ENCODE measurements around the gene FIP1L1. TPM values are rescaled to one million over a fixed set of nuclear protein-coding genes. Genes with fewer than 3 reads are reported as not detected.

Gene FIP1L1
- total RNA-seq, 2 donors from 2014 or later: 49.3 to 70.3 TPM

DNA sequence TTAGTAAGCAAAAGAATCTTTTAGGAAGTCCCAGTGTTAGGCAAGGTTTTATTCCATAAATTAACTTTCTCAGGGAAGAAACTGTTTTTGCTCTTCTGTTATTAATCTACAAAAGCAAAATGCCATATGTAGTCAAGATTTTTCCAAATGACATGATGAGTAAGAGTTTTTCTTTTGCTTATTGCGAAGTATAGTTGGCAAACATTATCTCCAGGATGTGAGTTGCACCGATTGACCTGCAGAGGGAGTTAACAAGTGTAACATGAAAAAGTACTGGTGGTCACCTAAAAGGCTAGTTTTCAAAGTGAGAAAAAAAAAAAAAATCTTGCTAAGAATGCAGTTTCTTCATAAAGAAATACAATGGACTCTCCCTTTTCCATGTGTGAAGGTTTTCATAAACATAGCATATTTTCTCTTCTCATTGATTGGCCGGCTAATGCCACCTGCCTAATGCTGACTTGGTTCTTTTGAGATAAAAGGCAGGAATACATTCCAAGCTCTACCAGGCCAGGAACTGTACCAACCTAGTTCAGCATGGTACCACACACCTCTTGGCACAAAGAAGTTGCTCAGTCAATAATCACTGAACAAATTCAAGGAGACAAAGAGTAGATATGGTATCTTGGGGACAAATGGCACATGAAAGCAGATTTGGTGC, 113.7 kb downstream of the FIP1L1 start:
- no peak for ATAC-seq (replicated peaks)
- Mint-ChIP-seq H3K27ac (no peak overlapping the region), H3K4me1 (no peaks in the 10 kb centered on the region), H3K9me3 (no peaks in the 10 kb centered on the region), H3K4me3 (no peak overlapping the region), H3K27me3 (peaks cover 25% of the 10 kb centered on the region), H3K36me3 (ENCODE audit: low read depth) (no peaks in the 10 kb centered on the region)

- Mint-ChIP-seq H3K9me3 (no peaks in the 10 kb centered on the region), H3K27me3 (peaks cover 5% of the 10 kb centered on the region), H3K4me3 (no peak overlapping the region), H3K4me1 (no peaks in the 10 kb centered on the region), H3K27ac (no peak overlapping the region), H3K36me3 (ENCODE audit: low read depth) (no peaks in the 10 kb centered on the region)
- no peak for ATAC-seq (replicated peaks)
Observed at GRCh38 chr4:53494851-53495250, 117.4 kb downstream of the FIP1L1 start.

DNA sequence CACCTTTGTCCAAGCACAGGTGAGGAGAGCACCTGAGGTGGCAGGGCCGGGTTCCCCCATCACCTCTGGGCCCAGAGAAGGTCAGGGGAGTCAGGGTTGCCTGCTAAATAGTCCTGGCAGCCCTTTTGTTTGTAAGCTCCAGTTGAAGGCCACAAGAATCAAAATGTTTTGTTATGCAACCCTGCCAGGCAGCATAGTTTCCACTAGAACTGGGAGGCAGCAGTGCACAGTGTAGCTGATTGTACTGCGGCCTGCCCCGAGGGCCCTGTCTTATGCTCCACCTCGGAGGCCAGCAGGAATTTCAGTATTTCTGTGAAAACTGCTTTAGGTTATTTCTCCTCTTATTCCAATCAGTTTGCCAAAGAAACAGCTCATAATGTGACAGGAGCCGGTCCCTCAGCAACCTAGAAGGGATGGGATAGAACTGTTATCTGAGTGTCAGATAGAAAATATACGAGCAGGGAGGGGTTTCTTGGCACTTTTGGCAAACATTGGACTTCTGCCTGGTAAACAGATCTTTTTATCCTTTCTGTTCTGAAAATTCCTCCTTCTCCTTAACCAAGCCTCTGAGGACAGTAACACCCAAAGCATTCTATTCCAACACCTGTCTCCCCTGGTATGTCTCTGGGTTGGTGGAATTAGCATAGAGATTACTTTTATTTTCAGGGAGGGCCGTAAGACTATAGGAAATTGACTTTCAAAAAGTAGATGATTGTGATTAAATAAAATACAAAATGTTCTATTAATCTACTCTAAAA, 120.2 kb downstream of the FIP1L1 start:
- H3K4me3 Mint-ChIP-seq: no peak overlapping the region
- H3K27me3 Mint-ChIP-seq: no peaks in the 10 kb centered on the region
- H3K4me1 Mint-ChIP-seq: no peaks in the 10 kb centered on the region
- no peak for ATAC-seq (replicated peaks)
- H3K27ac Mint-ChIP-seq: no peak overlapping the region
- H3K36me3 Mint-ChIP-seq (ENCODE audit: low read depth): no peaks in the 10 kb centered on the region
- no peaks in the 10 kb centered on the region for H3K9me3 Mint-ChIP-seq

DNA sequence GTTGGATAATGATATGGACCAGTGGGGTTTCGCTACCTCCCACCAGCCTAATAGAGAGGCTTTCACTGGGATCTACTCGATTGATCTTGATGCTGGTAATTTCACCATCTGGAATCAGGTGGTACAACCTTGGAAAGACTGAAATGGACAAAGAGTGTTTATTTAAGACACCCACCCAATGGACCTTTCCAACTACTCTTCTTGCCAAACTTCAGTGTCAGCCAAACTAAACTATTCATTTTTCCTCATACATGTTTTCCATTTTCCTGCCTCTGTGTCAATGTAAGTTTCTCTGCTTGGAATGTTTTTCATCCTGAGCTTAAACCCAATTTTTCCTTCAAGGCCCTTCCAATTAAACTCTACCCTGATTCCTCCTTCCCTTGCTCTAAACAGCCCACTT, 121.3 kb downstream of the FIP1L1 start:
- Mint-ChIP-seq H3K9me3 (no peaks in the 10 kb centered on the region), H3K4me1 (no peaks in the 10 kb centered on the region), H3K36me3 (ENCODE audit: low read depth) (no peaks in the 10 kb centered on the region), H3K27me3 (peaks cover 5% of the 10 kb centered on the region), H3K27ac (no peak overlapping the region), H3K4me3 (no peak overlapping the region)
- ATAC-seq (replicated peaks): no peak

DNA sequence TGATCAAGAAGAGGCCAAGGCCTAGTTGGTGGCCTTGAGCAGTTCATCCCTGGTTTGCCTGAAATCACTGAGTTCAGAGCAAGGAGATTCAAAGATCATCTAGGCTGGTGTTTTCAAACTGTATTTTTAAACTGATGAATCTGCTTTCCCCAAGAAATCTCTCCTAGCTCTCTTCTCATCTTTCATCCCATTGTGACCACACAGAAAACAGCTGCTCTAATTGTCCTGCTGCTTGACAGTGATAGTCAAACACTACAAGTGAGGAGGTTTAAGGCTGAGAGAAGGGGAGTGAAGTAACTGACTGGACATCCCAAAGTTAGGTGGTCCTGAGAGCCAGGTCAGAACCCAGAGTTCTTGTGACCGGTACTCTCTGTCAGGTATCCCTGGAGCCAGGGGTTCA, 122.3 kb downstream of the FIP1L1 start:
- peaks cover 8% of the 10 kb centered on the region for H3K27me3 Mint-ChIP-seq
- no peak overlapping the region for H3K27ac Mint-ChIP-seq
- H3K4me1 Mint-ChIP-seq: no peaks in the 10 kb centered on the region
- ATAC-seq (replicated peaks): no peak
- no peaks in the 10 kb centered on the region for H3K9me3 Mint-ChIP-seq
- H3K36me3 Mint-ChIP-seq (ENCODE audit: low read depth): no peaks in the 10 kb centered on the region
- H3K4me3 Mint-ChIP-seq: no peak overlapping the region

DNA sequence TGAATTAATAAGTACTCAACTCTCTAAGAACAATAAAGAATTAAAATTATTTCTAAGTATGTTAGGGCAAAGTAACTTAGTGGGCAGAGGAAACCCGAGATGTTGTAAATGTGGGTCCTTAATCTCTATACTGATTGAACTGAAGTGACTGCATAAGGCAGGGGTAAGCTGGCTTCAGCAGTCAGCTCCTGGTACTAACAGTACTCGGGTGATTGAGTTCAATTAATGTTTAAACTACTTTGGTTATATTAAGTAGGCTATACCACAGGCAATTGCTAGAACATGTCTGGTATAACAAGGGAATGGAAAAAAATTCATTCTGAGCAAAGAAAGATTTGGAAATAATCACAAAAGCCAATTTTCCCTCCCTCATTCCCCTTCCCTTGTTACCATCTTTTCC, 123.1 kb downstream of the FIP1L1 start:
- H3K9me3 Mint-ChIP-seq: no peaks in the 10 kb centered on the region
- no peak overlapping the region for H3K27ac Mint-ChIP-seq

DNA sequence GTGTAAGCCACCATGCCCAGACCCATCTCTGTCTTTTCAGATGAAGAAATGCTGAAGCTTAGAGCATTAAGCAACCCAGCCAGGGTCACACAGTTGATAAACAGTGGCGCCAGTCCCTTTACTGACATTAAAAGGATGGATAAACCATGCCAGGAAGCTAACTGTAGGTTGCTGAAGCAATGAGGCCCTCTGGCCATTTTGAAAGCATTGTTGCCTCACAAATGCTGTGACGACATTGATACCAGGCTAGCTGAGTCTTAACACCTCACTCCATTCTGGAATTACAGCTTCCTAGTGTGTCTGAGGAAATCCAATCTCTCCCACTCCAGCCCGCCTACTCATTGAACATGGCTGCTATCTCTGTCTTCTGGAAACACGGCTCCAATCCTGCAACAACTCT, 124.1 kb downstream of the FIP1L1 start:
- peaks cover 8% of the 10 kb centered on the region for H3K27me3 Mint-ChIP-seq
- ATAC-seq (replicated peaks): no peak
- H3K27ac Mint-ChIP-seq: no peak overlapping the region
- no peaks in the 10 kb centered on the region for H3K36me3 Mint-ChIP-seq (ENCODE audit: low read depth)
- no peaks in the 10 kb centered on the region for H3K9me3 Mint-ChIP-seq
- no peaks in the 10 kb centered on the region for H3K4me1 Mint-ChIP-seq
- H3K4me3 Mint-ChIP-seq: no peak overlapping the region

More for the DNA sequence above, 123.1 kb downstream of the FIP1L1 start:
- H3K27me3 Mint-ChIP-seq: peaks cover 8% of the 10 kb centered on the region
- H3K4me3 Mint-ChIP-seq: no peak overlapping the region
- no peaks in the 10 kb centered on the region for H3K4me1 Mint-ChIP-seq
- H3K36me3 Mint-ChIP-seq (ENCODE audit: low read depth): no peaks in the 10 kb centered on the region
- ATAC-seq (replicated peaks): no peak

- H3K9me3 Mint-ChIP-seq: no peaks in the 10 kb centered on the region
Observed at GRCh38 chr4:53502094-53502493, 124.7 kb downstream of the FIP1L1 start.

GRCh38 chr4:53505947-53506346, 128.5 kb downstream of the FIP1L1 start:
- Mint-ChIP-seq H3K9me3 (no peaks in the 10 kb centered on the region), H3K27ac (no peak overlapping the region), H3K4me3 (no peak overlapping the region), H3K4me1 (no peaks in the 10 kb centered on the region), H3K36me3 (ENCODE audit: low read depth) (no peaks in the 10 kb centered on the region), H3K27me3 (peaks cover 8% of the 10 kb centered on the region)
- ATAC-seq (replicated peaks): no peak

More at GRCh38 chr4:53502094-53502493, 124.7 kb downstream of the FIP1L1 start:
- ATAC-seq (replicated peaks): no peak
- H3K27me3 Mint-ChIP-seq: peaks cover 8% of the 10 kb centered on the region
- no peaks in the 10 kb centered on the region for H3K36me3 Mint-ChIP-seq (ENCODE audit: low read depth)
- H3K4me1 Mint-ChIP-seq: no peaks in the 10 kb centered on the region
- H3K27ac Mint-ChIP-seq: no peak overlapping the region
- H3K4me3 Mint-ChIP-seq: no peak overlapping the region

DNA sequence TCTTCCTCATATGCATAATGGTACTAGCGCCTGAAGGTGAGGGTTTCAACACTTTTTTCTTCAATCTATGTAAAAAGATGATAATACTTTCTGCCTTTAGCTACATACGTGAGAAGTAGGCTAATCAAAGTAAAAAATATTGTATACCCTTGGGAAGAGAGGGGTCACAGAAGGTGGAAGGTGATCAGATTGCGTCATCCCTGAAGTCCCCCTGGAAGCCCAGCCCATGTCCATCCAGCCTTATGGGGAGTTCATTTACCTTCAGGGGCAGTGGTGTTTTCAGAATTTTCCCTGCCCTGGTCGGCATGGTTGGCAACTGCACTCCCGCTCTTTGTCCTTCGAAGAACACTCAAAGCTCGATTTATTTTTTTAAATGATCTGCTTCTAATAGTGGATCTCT, 129.6 kb downstream of the FIP1L1 start:
- H3K36me3 Mint-ChIP-seq (ENCODE audit: low read depth): no peaks in the 10 kb centered on the region
- no peaks in the 10 kb centered on the region for H3K9me3 Mint-ChIP-seq
- H3K4me3 Mint-ChIP-seq: no peak overlapping the region
- no peak overlapping the region for H3K27ac Mint-ChIP-seq
- no peak for ATAC-seq (replicated peaks)
- peaks cover 12% of the 10 kb centered on the region for H3K27me3 Mint-ChIP-seq
- H3K4me1 Mint-ChIP-seq: no peaks in the 10 kb centered on the region

DNA sequence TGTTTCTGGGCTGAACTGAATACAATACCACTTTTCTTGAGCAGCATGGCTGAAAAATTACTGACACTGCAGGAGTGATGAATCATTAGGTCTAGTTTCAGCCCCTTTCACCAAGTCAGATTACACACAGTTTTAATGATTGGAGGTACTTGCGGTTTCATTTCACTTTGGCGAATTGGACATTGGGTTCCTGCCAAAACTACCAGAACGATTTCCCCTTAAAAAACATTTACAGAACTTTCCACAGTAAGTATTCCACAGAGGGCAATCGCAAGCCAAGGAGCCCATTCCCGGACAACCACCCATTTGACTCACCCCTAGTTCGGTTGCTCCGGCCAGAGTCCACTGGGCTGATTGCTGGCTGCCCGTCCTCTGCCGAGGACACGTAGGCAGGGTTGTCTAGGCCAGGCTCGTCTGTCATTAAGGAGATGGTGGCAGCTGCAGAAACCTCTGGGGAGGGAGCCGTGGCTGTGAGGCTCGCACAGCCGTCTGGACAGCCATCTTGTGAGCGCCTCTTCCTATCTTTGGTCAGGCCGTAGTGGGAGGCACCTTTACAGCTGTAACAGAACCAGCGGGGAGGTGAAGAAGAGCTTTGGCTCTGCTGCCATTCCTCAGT, 130.3 kb downstream of the FIP1L1 start:
- ATAC-seq (replicated peaks): no peak
- no peaks in the 10 kb centered on the region for H3K9me3 Mint-ChIP-seq
- H3K27me3 Mint-ChIP-seq: peaks cover 12% of the 10 kb centered on the region
- no peaks in the 10 kb centered on the region for H3K4me1 Mint-ChIP-seq
- no peak overlapping the region for H3K27ac Mint-ChIP-seq
- no peaks in the 10 kb centered on the region for H3K36me3 Mint-ChIP-seq (ENCODE audit: low read depth)
- no peak overlapping the region for H3K4me3 Mint-ChIP-seq

GRCh38 chr4:53508446-53508845, 131.0 kb downstream of the FIP1L1 start:
- H3K4me3 Mint-ChIP-seq: no peak overlapping the region
- H3K27me3 Mint-ChIP-seq: peaks cover 13% of the 10 kb centered on the region
- no peaks in the 10 kb centered on the region for H3K4me1 Mint-ChIP-seq
- no peak overlapping the region for H3K27ac Mint-ChIP-seq
- H3K9me3 Mint-ChIP-seq: no peaks in the 10 kb centered on the region
- H3K36me3 Mint-ChIP-seq (ENCODE audit: low read depth): no peaks in the 10 kb centered on the region
- no peak for ATAC-seq (replicated peaks)

DNA sequence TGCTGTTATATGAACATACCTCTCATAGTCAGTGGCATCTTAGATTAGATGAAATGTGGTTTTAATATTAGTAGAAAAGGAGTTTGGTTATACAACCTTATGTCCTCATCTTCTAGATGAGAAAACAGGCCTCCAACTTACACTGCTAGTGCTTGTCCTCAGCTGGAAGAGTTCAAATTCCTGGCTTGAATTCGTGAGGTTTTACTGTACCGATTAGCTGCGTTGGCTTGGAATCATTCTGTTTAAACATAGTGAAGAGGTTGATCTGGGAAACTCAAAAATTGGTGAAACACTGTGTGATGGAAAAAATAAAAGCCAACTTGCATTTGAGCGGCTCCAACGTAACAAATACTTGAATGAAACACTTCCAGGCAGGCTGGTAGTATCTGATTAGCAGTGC, 132.9 kb downstream of the FIP1L1 start:
- Mint-ChIP-seq H3K4me3 (no peak overlapping the region), H3K27ac (no peak overlapping the region), H3K36me3 (ENCODE audit: low read depth) (no peaks in the 10 kb centered on the region), H3K4me1 (no peaks in the 10 kb centered on the region), H3K9me3 (no peaks in the 10 kb centered on the region), H3K27me3 (peaks cover 15% of the 10 kb centered on the region)
- no peak for ATAC-seq (replicated peaks)
